ENCODE measurements around the gene ACP2. TPM values are rescaled to one million over a fixed set of nuclear protein-coding genes. Genes with fewer than 3 reads are reported as not detected.

ACP2 gene
- total RNA-seq, 2 experiments from 2014 or later = 16.8 to 17.2 TPM

DNA sequence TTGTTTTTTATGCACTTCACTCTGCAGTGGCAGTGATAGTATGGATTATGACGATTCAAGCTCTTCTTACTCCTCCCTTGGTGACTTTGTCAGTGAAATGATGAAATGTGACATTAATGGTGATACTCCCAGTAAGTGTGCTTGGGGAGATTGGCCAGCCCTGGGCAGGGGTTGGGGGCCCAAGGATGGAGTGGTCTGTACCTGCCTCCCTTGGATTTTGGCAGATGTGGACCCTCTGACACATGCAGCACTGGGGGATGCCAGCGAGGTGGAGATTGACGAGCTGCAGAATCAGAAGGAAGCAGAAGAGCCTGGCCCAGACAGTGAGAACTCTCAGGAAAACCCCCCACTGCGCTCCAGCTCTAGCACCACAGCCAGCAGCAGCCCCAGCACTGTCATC lies 35.5 kb upstream of the ACP2 start:
- intact Hi-C loops (cut with DNase I, micrococcal nuclease) = no loop called here
- no peak overlapping the region for H3K4me3 ChIP-seq (ENCODE audit: low read length)
- H3K4me3 Mint-ChIP-seq = no peak overlapping the region
- no peaks in the 10 kb centered on the region for H3K4me1 Mint-ChIP-seq (ENCODE audit: low read depth)
- peaks cover 97% of the 10 kb centered on the region for H3K36me3 Mint-ChIP-seq (ENCODE audit: low read depth)
- H3K27me3 ChIP-seq (ENCODE audit: control insufficient read depth in 1 of 2, insufficient read depth in 2 of 2, low read length in 2 of 2) = no peaks in the 10 kb centered on the region
- no peaks in the 10 kb centered on the region for H3K4me1 ChIP-seq (ENCODE audit: insufficient read depth, low read length)
- no peaks in the 10 kb centered on the region for H3K9me3 Mint-ChIP-seq
- TF ChIP-seq, protein P1, sequence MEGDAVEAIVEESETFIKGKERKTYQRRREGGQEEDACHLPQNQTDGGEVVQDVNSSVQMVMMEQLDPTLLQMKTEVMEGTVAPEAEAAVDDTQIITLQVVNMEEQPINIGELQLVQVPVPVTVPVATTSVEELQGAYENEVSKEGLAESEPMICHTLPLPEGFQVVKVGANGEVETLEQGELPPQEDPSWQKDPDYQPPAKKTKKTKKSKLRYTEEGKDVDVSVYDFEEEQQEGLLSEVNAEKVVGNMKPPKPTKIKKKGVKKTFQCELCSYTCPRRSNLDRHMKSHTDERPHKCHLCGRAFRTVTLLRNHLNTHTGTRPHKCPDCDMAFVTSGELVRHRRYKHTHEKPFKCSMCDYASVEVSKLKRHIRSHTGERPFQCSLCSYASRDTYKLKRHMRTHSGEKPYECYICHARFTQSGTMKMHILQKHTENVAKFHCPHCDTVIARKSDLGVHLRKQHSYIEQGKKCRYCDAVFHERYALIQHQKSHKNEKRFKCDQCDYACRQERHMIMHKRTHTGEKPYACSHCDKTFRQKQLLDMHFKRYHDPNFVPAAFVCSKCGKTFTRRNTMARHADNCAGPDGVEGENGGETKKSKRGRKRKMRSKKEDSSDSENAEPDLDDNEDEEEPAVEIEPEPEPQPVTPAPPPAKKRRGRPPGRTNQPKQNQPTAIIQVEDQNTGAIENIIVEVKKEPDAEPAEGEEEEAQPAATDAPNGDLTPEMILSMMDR (IDR thresholded peaks at IDR 0.05) = no peak
- no peak overlapping the region for H3K27ac ChIP-seq (ENCODE audit: low read depth in 1 of 2, low read length in 2 of 2)
- no peaks in the 10 kb centered on the region for H3K9me3 ChIP-seq (ENCODE audit: control insufficient read depth in 1 of 2, insufficient read depth in 1 of 2, low read length in 2 of 2)
- no peaks in the 10 kb centered on the region for H3K27me3 Mint-ChIP-seq
- DNase-seq (no peak), ATAC-seq (ENCODE audit: poor library complexity) (no peak)
- ChIA-PET CTCF (no interaction called here), POLR2A (interaction anchor here (1.0 kb wide), 1 partner anchor 14 kb away, joined by 3 read pairs; the partner anchor contains the start of gene MADD)
- no peak overlapping the region for H3K27ac Mint-ChIP-seq
- H3K36me3 ChIP-seq (ENCODE audit: insufficient read depth, low read length) = peaks cover 84% of the 10 kb centered on the region

DNA sequence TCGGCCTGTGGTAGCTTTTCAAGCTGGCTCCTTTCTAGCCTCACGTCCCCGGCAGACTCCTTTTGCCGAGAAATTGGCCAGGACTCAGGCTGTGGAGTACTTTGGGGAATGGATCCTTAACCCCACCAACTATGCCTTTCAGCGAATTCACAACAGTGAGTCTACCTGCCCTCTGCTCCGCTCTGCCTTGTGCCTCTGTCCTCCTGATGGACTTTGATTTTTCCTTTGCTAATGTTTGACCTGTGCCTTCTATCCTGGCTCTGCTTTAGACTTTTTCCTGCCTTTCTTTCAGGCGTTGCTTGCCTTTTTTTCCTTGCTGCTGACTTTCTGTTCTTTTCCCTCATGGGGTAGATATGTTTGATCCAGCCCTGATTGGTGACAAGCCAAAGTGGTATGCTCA lies 33.8 kb upstream of the ACP2 start:
- Histone ChIP-seq H3K4me3 (ENCODE audit: low read length) (no peak overlapping the region), H3K27me3 (ENCODE audit: control insufficient read depth in 1 of 2, insufficient read depth in 2 of 2, low read length in 2 of 2) (no peaks in the 10 kb centered on the region), H3K27ac (ENCODE audit: low read depth in 1 of 2, low read length in 2 of 2) (no peak overlapping the region), H3K36me3 (ENCODE audit: insufficient read depth, low read length) (peaks cover 88% of the 10 kb centered on the region), H3K4me1 (ENCODE audit: insufficient read depth, low read length) (no peaks in the 10 kb centered on the region), H3K9me3 (ENCODE audit: control insufficient read depth in 1 of 2, insufficient read depth in 1 of 2, low read length in 2 of 2) (no peaks in the 10 kb centered on the region)
- Mint-ChIP-seq H3K4me1 (ENCODE audit: low read depth) (no peaks in the 10 kb centered on the region), H3K4me3 (no peak overlapping the region), H3K9me3 (no peaks in the 10 kb centered on the region), H3K36me3 (ENCODE audit: low read depth) (peaks cover 97% of the 10 kb centered on the region), H3K27ac (no peak overlapping the region), H3K27me3 (no peaks in the 10 kb centered on the region)
- TF ChIP-seq, protein P1 (IDR thresholded peaks at IDR 0.05) = no peak
- intact Hi-C loops (cut with DNase I, micrococcal nuclease) = no loop called here
- no peak for DNase-seq
- POLR2A ChIA-PET = no interaction called here
- ATAC-seq (ENCODE audit: poor library complexity) = no peak
- CTCF ChIA-PET = no interaction called here

DNA sequence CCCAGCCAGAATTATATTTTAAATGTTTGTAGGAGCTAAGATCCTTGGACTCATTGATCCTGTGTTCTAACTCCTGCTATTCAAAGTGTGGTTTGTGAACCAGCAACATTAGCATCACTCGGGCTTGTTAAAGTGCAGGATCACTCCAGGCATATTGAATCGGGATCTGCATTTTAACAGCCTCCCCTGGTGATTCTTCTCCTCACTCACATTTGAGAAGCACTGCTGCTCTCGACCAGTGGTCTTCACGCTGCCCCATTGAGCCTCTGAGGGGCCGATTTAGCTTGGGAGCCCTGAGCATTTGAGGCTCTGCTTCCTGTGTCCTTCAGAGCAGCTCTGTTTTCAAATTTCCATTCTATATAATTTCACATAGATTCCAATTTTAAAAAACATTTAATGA lies 32.2 kb upstream of the ACP2 start:
- Mint-ChIP-seq H3K4me1 (ENCODE audit: low read depth) (peaks cover 4% of the 10 kb centered on the region), H3K4me3 (no peak overlapping the region), H3K36me3 (ENCODE audit: low read depth) (peaks cover 97% of the 10 kb centered on the region), H3K27me3 (no peaks in the 10 kb centered on the region), H3K9me3 (no peaks in the 10 kb centered on the region), H3K27ac (no peak overlapping the region)
- H3K36me3 ChIP-seq (ENCODE audit: insufficient read depth, low read length) = peaks cover 93% of the 10 kb centered on the region
- ChIA-PET CTCF (no interaction called here), POLR2A (no interaction called here)
- no peak for ATAC-seq (ENCODE audit: poor library complexity)
- no peaks in the 10 kb centered on the region for H3K4me1 ChIP-seq (ENCODE audit: insufficient read depth, low read length)
- no peak for DNase-seq
- no peak overlapping the region for H3K4me3 ChIP-seq (ENCODE audit: low read length)
- intact Hi-C loops (cut with DNase I, micrococcal nuclease) = no loop called here
- no peaks in the 10 kb centered on the region for H3K9me3 ChIP-seq (ENCODE audit: control insufficient read depth in 1 of 2, insufficient read depth in 1 of 2, low read length in 2 of 2)
- no peaks in the 10 kb centered on the region for H3K27me3 ChIP-seq (ENCODE audit: control insufficient read depth in 1 of 2, insufficient read depth in 2 of 2, low read length in 2 of 2)
- TF ChIP-seq, protein P1 (IDR thresholded peaks at IDR 0.05) = no peak
- H3K27ac ChIP-seq (ENCODE audit: low read depth in 1 of 2, low read length in 2 of 2) = no peak overlapping the region
